HG03521 (cell line): Measurements from ENCODE around the gene NFATC2IP.
"Not testable (repeated sequence)": the region's sequence is repeated elsewhere in the genome, so short reads cannot be mapped to it uniquely, and the experiment has no call there.

ENCODE experiments used
- ATAC-seq: cut with Tn5 transposase; IDR thresholded peaks from one replicate; pipeline ENCODE4 v1.9.1; 2021; ENCODE audit warnings: mild to moderate bottlenecking, moderate library complexity; ENCODE audit not compliant: unreplicated experiment

Gene NFATC2IP

GRCh38 chr16:28964496-28964895 lies 13.8 kb downstream of the NFATC2IP start:
- ATAC-seq, result no peak

DNA sequence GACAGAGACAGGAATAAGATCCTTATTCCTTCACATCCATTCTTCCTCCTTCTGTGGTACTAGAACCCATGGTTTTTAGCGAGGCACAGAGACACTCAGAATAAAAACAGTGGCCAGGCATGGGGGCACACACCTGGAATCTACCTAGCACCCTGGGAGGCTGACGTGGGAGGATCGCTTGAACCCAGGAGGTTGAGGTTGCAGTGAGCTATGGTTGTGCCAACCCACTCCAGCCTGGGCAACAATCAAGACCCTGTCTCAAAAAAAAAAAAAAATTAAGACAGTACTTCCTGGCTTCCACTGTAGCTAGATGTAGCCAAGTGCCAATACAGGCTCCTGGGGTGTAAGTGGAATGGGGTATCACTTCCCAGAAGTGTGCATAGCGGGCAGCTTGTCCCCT lies 16.4 kb downstream of the NFATC2IP start:
- ATAC-seq, result no peak

GRCh38 chr16:28969696-28970095 lies 19.0 kb downstream of the NFATC2IP start:
- ATAC-seq, result not testable (repeated sequence)

GRCh38 chr16:28974007-28974436 lies 23.3 kb downstream of the NFATC2IP start:
- no peak for ATAC-seq

- peak; percentile 89 for ATAC-seq
Observed at GRCh38 chr16:28974437-28975157, 23.9 kb downstream of the NFATC2IP start, which contains the start of gene SPNS1. Gene SPNS1, plus strand, starts transcription at chr16:28974778. Its CDS starts 374 bp downstream, at chr16:28975152.

GRCh38 chr16:28975158-28975599 lies 24.4 kb downstream of the NFATC2IP start:
- peak; percentile 13 for ATAC-seq

GRCh38 chr16:28977703-28978662 lies 27.2 kb downstream of the NFATC2IP start:
- no peak for ATAC-seq

GRCh38 chr16:28980330-28980729 lies 29.6 kb downstream of the NFATC2IP start:
- ATAC-seq, result not testable (repeated sequence)

DNA sequence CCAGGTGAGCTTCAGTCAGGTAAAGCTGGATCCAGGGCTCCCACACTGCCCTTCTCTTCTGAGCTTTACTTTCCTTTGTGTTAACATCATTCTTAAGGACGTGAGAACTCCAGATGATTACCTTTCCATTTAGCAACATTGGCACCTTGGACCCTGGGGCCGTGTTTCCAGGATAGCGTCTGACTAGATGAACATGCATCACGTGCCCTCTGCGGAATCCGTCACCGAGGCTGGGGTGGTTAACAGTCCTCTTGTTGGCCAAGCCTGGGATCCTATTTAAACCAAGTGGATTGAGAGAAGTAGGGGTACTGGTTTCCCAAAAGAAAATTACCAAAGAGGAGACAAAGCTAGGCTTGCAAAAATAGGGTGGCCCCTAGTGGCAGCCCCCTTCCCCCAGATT lies 30.2 kb downstream of the NFATC2IP start:
- no peak for ATAC-seq

- ATAC-seq, result no peak
Observed at GRCh38 chr16:28981517-28981916, 30.8 kb downstream of the NFATC2IP start.

DNA sequence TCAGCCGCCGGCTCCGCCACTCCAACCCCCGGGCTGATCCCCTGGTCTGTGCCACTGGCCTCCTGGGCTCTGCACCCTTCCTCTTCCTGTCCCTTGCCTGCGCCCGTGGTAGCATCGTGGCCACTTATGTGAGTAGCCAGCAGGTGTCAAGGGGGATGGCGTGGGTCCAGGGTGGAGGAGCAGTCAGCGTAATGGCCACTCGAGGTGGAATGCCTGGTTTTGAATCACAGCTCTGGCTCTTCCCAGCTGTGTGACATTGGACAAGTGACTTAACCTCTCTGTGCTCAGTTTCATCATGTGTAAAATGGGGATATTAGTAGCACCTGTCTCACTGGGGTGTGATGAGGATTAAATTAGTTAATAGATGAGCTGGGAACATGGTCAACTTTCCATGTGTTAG lies 31.7 kb downstream of the NFATC2IP start:
- ATAC-seq, result no peak

GRCh38 chr16:28982949-28983348 lies 32.2 kb downstream of the NFATC2IP start:
- ATAC-seq, result no peak

DNA sequence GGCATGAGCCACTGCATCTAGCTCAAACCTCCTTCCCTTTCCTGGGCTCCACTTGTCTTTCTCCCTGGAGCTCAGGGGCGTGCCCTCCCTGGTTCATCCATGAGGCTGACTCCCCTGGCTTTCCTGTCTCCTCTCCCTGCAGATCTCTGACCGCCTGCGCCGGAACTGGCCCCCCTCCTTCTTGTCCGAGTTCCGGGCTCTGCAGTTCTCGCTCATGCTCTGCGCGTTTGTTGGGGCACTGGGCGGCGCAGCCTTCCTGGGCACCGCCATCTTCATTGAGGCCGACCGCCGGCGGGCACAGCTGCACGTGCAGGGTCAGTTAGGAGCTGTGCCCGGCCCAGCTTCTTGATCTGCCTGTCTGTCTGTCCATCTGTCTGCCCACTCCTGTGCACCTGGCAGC lies 32.9 kb downstream of the NFATC2IP start:
- ATAC-seq, result no peak

GRCh38 chr16:28984091-28984490 lies 33.4 kb downstream of the NFATC2IP start:
- ATAC-seq, result no peak

DNA sequence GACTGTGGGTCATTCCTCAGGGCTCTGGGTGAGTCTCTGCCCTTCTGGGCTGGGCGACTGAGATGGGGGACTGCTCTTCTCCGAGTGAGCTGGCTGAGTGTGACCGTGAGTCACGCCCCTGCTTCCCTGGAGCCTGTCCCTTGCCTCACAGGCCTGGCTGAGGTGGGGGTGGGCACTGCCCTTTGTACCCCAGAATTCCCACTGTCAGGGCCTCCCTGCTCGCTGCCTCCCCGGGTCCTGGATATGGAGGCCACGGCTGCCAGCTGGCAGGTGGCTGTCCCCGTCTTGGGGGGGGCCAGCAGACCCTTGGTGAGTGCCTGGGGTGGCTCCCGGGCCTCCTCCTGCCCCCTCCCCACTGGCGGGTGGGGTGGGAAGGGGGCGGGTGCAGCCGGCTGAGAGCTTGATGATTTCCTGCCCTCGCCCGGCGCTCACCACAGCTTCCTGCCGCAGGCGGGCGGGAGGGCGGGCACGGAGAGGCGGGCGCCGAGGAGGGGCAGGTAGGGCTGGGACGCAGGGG lies 33.9 kb downstream of the NFATC2IP start, which contains the start of gene LAT:
TSS of gene LAT (plus strand) at position 434 of the 517 bp plus-strand sequence. CDS start 366 bp downstream, outside the sequence.
- ATAC-seq, result no peak

DNA sequence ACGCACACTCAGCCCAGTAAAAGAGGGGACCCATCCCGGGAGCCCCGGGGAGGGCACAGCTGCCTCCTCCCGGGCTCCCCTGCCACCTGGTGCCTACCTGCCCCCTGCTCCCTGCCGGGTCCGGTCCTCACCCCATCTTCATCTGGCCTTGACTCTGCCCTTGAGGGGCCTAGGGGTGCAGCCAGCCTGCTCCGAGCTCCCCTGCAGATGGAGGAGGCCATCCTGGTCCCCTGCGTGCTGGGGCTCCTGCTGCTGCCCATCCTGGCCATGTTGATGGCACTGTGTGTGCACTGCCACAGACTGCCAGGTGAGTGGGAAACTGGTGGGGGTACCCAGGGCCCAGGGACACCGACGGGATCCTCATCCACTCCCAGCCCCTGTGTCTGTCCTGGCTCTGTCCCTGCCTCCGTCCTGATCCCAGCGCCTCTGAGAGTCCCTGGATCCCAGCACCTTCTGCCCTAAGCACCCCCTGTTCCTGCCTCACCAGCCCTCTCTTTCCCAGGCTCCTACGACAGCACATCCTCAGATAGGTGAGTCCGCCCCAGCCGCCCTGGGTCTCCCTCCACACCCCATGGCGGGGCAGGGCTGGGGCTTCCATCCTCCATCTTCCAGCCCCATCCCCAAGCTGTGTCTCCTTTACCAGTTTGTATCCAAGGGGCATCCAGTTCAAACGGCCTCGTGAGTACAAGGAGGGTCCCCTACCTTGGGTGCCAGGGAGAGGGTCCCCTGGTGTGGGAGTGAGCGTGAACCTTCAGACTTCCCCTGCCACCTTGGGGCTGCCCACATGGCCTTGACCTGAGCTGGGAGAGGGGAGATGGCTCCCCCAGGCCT lies 34.7 kb downstream of the NFATC2IP start:
- ATAC-seq, result no peak

- no peak for ATAC-seq
Observed at GRCh38 chr16:28986046-28986445, 35.3 kb downstream of the NFATC2IP start.

GRCh38 chr16:28986492-28986891 lies 35.8 kb downstream of the NFATC2IP start:
- ATAC-seq, result no peak

GRCh38 chr16:28987170-28987853 lies 36.6 kb downstream of the NFATC2IP start:
- no peak for ATAC-seq

DNA sequence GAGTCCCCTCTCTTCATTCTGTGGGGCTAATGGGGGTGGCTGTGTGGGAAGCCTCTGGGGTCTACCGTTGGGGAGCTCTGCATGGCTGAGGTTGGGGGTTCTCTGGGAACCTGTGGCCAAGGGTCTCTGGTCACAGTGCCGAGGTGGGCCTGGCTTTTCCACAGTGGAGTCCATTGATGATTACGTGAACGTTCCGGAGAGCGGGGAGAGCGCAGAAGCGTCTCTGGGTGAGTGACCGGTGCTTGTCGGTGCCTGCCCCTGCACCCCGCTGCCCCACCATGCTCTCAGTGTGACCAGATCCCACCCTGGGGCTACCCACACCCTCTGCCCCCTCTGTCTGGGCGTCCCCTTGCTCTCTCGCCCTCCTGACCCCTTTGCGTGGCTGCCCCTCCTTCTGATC lies 38.6 kb downstream of the NFATC2IP start:
- no peak for ATAC-seq
